Stomach (tissue), 4 donors: ENCODE measurements around the gene CRTAC1.

Source experiments
- EP300 ChIP-seq: sonication (generic); formaldehyde crosslinking; IDR thresholded peaks from one replicate; pipeline ENCODE4 v1.6.1; 2017; ENCODE audit warnings: antibody characterized with exemption
- POLR2A ChIP-seq, 4 donors: fragments of 450-650 bp; IDR thresholded peaks; one replicate each; pipeline ENCODE4 v1.6.1; 2016; ENCODE audit warnings: antibody characterized with exemption in 4 of 4, control low read depth in 2 of 4, mild to moderate bottlenecking in 1 of 4, moderate library complexity in 1 of 4
- POLR2AphosphoS5 ChIP-seq, 3 donors: sonication (generic); formaldehyde crosslinking; IDR thresholded peaks; one replicate each; pipeline ENCODE4 v1.6.1; 2016; ENCODE audit warnings: antibody characterized with exemption in 3 of 3
- TF ChIP-seq, protein P1 (sequence below), 7 experiments: fragments of 450-650 bp in 4 of 7; fragments of 200-600 bp in 3 of 7; sonication (generic) in 3 of 7; IDR thresholded peaks; one replicate each; pipeline ENCODE4 v1.5.1; 2016 to 2019; ENCODE audit warnings: antibody characterized with exemption in 7 of 7, control low read depth in 2 of 7, mild to moderate bottlenecking in 1 of 7

DNA sequence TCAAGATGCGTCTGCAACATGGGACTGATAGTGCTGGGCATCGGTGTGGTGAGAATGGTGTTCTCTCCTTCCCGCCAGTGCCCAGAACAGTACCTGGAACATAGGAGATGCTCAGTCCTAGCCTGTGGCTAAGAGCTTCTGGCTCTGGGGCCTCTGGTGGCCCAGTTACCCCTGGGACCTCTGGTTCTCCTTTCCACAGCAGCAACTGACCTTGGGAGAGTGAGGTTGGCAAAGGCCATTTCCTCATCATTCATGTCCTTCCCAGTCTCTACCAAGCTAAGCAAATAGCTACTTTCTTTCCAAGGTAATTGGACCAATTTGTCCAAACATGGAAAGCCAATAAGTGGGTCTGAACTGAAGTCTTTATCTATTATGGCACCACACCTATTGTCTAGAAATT is 192.3 kb downstream of the CRTAC1 start:
- TF ChIP-seq, protein P1, sequence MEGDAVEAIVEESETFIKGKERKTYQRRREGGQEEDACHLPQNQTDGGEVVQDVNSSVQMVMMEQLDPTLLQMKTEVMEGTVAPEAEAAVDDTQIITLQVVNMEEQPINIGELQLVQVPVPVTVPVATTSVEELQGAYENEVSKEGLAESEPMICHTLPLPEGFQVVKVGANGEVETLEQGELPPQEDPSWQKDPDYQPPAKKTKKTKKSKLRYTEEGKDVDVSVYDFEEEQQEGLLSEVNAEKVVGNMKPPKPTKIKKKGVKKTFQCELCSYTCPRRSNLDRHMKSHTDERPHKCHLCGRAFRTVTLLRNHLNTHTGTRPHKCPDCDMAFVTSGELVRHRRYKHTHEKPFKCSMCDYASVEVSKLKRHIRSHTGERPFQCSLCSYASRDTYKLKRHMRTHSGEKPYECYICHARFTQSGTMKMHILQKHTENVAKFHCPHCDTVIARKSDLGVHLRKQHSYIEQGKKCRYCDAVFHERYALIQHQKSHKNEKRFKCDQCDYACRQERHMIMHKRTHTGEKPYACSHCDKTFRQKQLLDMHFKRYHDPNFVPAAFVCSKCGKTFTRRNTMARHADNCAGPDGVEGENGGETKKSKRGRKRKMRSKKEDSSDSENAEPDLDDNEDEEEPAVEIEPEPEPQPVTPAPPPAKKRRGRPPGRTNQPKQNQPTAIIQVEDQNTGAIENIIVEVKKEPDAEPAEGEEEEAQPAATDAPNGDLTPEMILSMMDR (IDR thresholded peaks at IDR 0.05) = no peak
- TF ChIP-seq POLR2A (IDR thresholded peaks at IDR 0.05) (no peak), EP300 (no peak), POLR2AphosphoS5 (IDR thresholded peaks at IDR 0.05) (no peak)
